C1 segment of cervical spinal cord (tissue), 14 donors: ENCODE measurements around the gene TSHZ2.
"Not testable (repeated sequence)": the region's sequence is repeated elsewhere in the genome, so short reads cannot be mapped to it uniquely, and the experiment has no call there.

Source experiments
- DNase-seq, 14 donors: peaks; one replicate each; lab custom pipeline; 2025; lab: John Stamatoyannopoulos, UW

Gene TSHZ2

DNA sequence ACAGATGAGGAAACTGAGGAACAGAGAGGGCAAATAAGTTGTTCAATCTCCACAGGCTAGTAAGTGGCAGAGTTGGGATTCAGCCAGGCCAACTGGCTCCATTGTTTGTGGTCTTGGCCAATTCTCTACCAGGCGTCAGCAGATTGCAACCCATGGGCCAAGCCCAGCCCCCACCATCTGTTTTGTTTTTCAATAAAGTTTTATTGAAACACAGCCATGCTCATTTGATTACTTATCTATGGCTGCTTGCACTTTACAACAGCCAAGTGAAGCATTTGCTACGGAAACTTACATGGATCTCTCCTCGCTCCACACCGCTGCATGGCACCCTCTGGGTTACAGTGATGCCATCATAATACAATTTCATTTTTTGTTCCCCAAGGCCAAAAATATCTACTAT, 530.7 kb downstream of the TSHZ2 start:
- no peak for DNase-seq

- DNase-seq: no peak
Measured at GRCh38 chr20:53503517-53503919, 531.4 kb downstream of the TSHZ2 start.

- DNase-seq: not testable (repeated sequence)
Measured at GRCh38 chr20:53504106-53504505, 531.9 kb downstream of the TSHZ2 start.

DNA sequence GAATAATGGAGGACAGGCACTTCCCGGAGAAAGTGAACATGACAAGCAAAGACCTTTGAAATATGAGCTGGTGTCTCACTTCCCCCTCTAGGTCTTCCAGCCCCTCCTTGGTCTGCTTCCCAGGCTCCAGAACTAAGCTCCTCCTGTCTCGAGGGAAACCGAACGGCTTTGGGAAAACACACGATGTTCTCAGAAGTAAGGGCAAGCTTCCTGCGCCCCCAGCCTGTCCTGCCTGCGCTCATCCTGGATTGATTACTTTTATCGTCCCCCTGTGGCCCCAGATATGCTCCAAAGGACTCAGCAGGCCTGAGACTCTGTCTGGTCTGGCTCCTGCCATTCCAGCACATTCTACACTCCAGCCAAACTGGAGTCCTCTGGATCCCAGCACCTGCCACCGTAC, 538.1 kb downstream of the TSHZ2 start:
- DNase-seq: no peak

DNA sequence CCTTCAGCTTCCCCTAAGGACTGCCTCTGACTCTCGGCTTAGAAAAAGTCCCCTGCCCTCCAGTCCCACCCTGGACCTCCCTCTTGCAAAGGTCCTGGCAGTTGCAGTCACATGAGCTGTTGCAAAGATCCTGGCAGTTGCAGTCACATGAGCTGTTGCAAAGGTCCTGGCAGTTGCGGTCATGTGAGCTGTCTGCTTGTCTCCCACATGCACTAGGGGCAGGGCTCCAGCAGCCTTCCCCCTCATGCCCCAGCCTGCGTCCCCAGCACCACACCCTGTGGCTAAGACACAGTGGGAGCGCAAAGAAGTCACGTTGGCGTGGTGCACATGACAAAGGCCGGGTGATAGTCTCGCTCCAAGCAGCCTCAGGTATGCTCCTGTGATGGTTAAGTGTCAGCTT, 538.5 kb downstream of the TSHZ2 start:
- no peak for DNase-seq

DNA sequence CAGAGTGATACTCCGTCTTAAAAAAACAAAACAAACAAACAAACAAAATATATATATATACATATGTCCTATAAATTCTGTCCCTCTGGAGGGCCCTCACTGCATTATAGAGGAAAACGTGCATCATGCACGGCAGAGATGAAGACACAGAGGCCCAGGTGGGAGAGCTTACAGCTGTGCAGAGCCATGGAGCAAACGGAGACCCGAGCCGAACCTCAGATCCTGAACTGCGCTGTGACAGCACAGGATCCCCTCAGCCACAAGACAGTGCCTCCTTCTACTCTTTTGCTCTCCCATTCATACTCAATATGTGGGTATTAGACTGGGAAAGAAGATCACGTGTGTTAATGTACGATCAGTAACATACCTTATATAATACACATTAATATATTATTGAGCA, 539.9 kb downstream of the TSHZ2 start:
- DNase-seq: no peak

DNA sequence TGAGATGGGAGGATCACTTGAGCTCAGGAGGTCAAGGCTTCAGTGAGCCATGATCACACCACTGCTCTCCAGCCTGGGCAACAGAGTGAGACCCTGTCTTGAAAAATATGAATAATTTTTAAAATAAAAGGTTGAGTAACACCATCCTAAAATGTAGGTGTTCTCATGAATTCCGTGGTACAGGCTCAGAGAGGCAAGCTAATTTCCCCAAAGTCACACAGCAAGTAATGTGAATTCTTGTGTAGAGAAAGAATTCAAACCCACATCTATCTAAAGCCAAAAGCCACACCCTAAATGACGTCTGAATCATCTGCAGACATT, 541.0 kb downstream of the TSHZ2 start:
- DNase-seq: no peak

DNA sequence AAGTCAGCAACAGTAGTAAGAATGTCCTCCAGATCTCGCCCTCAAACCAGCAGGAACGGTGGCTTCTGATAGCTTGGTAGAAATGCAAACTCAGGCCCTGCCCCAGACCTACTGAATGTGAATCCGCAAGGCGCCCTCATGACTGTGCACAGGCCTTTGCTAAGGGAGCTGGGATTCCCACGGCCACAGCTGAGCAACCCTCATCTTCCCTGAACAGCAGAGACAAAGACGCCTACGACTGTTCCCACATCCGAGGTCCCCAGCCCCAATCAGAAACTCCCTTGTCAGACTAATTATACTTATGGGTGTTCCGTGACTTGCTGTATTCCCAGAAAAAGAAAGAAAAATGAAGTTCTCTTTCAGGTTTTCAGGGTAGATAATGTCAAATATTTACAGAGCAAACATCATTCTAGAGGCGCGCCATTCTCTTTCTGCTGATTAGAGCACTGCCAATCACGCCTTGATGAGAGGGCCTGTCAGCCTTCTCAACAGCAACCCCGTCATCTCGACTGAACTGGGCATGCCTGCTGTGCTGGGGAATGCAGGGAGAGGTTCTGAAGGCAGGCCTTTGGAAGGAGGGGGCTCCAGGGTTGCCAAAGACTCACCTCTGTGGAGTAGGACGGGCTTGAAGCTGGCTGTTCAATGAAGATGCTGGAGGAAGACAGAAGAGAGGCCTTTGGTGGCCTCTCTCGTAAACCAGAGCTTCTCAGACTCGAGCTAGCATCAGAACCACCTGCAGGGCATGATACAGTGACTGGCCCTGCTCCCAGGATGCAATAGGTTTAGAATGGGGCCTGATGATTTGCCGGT, 541.5 kb downstream of the TSHZ2 start:
- no peak for DNase-seq

DNA sequence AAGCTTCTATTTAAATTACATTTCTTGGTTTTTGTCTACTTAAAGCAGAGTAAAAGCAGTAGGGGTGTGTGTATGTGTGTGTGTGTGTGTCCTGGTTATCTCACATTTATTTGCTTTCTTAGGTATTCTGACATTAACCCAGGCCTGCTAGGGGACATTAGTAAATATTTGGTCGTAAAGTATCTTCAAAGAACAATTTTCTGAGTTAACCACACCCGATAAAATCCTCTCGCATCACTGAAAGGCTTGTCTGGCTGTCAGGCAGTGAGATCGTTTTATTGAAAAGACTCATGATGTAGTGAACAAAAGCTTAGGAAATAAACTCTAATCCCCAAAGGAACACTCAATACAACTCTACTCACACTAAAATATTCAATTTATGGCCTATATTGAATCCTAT, 543.6 kb downstream of the TSHZ2 start:
- no peak for DNase-seq

GRCh38 chr20:53517146-53517545, 545.0 kb downstream of the TSHZ2 start:
- DNase-seq: no peak

DNA sequence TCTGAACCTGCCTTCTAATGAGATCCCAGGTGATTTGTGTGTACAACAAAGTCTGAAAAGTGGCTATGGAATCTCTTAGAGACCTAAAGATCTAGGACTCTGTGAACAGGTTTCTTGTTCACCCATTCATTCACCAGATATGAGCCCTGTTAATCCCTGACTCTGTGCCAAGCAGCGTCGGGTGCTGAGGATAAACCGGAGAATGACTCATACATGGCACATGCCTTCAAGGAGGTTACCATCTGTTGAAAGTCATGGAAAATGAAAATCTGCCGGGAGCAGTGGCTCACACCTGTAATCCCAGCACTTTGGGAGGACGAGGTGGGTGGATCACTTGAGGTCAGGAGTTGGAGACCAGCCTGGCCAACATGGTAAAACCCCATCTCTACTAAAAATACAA, 549.3 kb downstream of the TSHZ2 start:
- not testable (repeated sequence) for DNase-seq

DNA sequence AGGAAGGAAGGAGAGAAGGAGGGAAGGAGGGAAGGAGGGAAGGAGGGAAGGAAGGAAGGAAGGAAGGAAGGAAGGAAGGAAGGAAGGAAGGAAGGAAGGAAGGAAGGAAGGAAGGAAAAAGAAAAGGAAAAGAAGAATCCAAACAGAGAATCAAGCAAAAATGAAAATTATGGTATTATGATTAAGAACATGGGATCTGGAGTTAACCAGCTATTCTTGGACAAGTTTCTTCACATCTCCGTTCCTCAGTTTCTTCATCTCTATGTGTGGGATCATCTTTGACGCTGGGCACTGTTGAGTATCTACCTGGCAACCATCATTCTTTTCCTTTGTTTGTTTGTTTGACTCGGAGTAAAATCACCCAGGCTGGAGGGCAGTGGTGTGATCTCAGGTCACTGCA, 549.9 kb downstream of the TSHZ2 start:
- no peak for DNase-seq

GRCh38 chr20:53522696-53523095, 550.5 kb downstream of the TSHZ2 start:
- no peak for DNase-seq

GRCh38 chr20:53523615-53524014, 551.5 kb downstream of the TSHZ2 start:
- not testable (repeated sequence) for DNase-seq

DNA sequence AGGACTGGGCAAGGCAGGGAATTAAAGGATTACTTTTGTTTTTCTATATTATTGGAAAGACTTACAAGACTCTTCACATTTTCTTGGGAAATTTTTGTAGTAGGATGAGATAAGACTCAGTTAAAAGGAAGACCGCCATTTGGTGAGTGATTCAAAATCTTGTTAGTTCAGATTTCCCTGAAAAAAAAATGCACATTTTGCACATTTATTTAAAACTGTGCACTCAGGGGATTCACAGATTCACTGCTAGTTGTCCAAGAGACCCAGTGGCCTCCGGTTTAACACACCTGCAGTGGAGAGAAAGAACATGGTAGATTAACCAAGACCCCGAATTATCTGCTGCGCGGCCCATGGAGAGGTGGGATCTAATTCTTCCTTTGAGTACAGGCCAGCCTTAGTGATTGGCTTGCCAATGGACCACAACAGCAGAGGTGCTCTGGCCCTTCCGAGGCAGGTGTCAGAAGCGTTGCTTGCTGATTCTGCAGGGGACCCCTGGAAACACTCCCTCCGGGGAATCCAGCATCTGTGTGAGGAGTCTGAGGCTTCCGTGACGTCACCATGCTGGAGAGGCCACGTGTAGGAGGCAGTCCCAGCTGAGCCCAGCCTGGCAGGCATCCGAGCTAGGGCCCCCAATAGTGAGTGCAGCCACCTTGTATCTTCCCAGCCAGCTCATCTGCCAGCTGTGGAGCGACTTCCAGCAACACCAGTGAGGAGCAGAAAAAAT, 552.6 kb downstream of the TSHZ2 start:
- no peak for DNase-seq

DNA sequence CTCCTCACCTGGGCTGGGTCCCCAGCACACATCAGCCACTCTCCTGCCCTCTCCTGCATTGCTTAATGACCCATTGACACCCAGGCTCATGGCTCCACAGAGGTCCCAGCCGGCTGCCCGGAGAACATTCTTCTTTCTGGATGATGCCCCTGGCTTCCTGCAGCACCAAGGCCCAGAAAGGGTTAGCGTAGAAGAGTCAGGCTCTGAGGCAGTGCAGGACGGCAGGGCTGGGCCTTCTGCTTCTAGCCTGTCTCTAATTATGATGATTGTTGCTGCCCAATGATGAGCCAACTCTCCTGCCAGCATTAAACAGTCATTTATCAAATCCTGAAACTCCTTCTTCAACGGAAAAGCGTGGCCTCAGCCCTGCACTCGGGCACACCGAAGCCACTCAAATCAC, 555.0 kb downstream of the TSHZ2 start:
- no peak for DNase-seq

DNA sequence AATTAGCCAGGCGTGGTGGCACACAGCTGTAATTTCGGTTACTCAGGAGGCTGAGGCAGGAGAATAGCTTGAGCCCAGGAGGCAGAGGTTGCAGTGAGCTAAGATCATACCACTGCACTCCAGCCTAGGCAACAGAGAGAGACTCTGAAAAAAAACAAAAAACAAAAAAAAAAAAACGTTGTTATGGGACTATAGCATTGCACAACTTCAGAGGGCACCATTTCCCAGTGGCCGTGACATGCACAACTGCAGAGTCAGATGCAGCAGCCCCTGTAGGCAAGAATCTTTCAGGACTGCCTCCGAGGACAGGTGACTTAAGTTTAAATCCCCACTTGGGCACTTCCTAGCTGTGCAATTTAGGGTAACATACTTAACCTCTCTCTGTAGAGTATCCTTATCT, 557.5 kb downstream of the TSHZ2 start:
- no peak for DNase-seq

DNA sequence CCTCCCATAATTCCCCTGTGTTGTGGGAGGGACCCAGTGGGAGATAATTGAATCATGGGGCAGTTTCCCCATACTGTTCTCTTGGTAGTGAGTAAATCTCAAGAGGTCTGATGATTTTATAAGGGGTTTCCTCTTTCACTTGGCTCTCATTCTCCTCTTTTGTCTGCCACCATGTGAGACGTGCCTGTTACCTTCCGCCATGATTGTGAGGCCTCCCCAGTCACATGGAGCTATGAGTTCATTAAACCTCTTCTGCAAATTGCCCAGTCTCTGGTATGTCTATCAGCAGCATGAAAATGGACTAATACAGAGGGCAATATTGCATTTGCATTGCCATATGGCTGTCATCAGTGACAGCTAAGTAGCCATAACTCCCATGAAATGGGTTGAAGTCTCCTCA, 558.3 kb downstream of the TSHZ2 start:
- no peak for DNase-seq

GRCh38 chr20:53532654-53533312, 560.6 kb downstream of the TSHZ2 start:
- not testable (repeated sequence) for DNase-seq

- no peak for DNase-seq
Measured at GRCh38 chr20:53533500-53533899, 561.3 kb downstream of the TSHZ2 start.

DNA sequence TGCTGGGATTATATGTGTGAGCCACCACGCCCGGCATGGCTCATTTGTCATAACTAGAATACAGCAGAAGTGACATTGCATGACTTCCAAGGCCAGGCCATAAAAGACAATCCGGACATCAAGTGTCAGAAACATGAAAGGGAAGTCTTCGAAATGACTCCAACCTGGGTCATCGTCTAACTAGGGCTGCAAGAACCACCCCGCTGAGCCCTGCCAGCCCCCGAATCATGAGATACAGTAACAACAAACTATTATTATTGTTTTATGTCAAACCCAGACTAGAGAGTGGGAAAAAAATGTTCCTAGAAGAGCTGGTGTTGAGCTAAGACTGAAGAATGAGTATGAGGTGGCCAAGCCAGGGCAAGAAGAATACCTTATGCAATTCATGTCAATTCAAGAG, 561.9 kb downstream of the TSHZ2 start:
- DNase-seq: no peak

DNA sequence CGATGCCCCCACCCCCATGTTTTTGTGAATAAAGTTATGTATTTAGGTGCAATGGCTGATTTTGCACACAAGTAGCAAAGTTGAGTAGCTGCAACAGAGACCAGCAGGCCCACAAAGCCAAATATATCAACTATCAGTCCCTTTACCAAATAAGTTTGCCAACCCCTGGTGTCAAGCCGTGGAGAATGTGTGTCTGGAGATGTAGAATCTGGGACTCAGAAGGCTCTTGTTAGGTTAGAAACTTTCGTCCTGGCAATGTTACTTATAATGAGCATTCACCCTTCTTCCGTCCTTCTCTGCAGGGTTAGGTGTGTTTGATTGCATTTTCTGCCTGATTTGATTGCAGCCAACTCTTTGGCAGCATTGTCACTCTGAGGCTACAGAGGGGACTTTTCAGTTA, 563.7 kb downstream of the TSHZ2 start:
- DNase-seq: no peak

GRCh38 chr20:53536382-53536781, 564.2 kb downstream of the TSHZ2 start:
- not testable (repeated sequence) for DNase-seq
